H9 (cell line): ENCODE results near the gene SIPA1L2. TPM values are rescaled to one million over a fixed set of nuclear protein-coding genes. Genes with fewer than 3 reads are reported as not detected.

ENCODE experiments used
- DNase-seq: peaks from one replicate; pipeline ENCODE4 v3.0.0-alpha.2; 2017
- H2AFZ ChIP-seq: one replicate; pipeline ENCODE4 v1.6.1; 2013; ENCODE audit warnings: mild to moderate bottlenecking, low read length, control low read depth, moderate library complexity
- H2AK5ac ChIP-seq: 2 replicates; pipeline ENCODE4 v1.6.1; 2013; ENCODE audit warnings: low read length, control low read depth, mixed read lengths; ENCODE audit not compliant: insufficient read length
- H2BK120ac ChIP-seq: one replicate; pipeline ENCODE4 v1.6.1; 2013; ENCODE audit warnings: low read depth, mild to moderate bottlenecking, low read length, control low read depth, inconsistent platforms; ENCODE audit not compliant: poor library complexity, severe bottlenecking
- H2BK12ac ChIP-seq: 2 replicates; pipeline ENCODE4 v1.6.1; 2013; ENCODE audit warnings: low read length, control low read depth, mixed read lengths, low read depth; ENCODE audit not compliant: insufficient read length
- H2BK15ac ChIP-seq: 2 replicates; pipeline ENCODE4 v1.6.1; 2013; ENCODE audit warnings: low read depth, low read length, control low read depth
- H2BK20ac ChIP-seq: one replicate; pipeline ENCODE4 v1.6.1; 2013; ENCODE audit warnings: low read depth, mild to moderate bottlenecking, low read length, control low read depth, inconsistent platforms; ENCODE audit not compliant: poor library complexity, severe bottlenecking
- H2BK5ac ChIP-seq: 2 replicates; pipeline ENCODE4 v1.6.1; 2013; ENCODE audit warnings: low read length, control low read depth, mixed read lengths; ENCODE audit not compliant: insufficient read length
- H3K14ac ChIP-seq: 2 replicates; pipeline ENCODE4 v1.6.1; 2013; ENCODE audit warnings: low read length, control low read depth; ENCODE audit not compliant: insufficient read depth
- H3K18ac ChIP-seq: 2 replicates; pipeline ENCODE4 v1.6.1; 2013; ENCODE audit warnings: low read depth, mild to moderate bottlenecking, mixed read lengths, low read length, control low read depth; ENCODE audit not compliant: insufficient read length
- H3K23ac ChIP-seq: 2 replicates; pipeline ENCODE4 v1.6.1; 2013; ENCODE audit warnings: low read length, control low read depth, mixed read lengths, low read depth; ENCODE audit not compliant: insufficient read length
- H3K23me2 ChIP-seq: 2 replicates; pipeline ENCODE4 v1.6.1; 2013; ENCODE audit warnings: low read depth, mild to moderate bottlenecking, mixed read lengths, low read length, control low read depth; ENCODE audit not compliant: insufficient read length, poor library complexity, severe bottlenecking
- H3K27ac ChIP-seq: 2 replicates; pipeline ENCODE4 v1.5.1; 2013; ENCODE audit warnings: low read length, control low read depth, mixed read lengths, low read depth; ENCODE audit not compliant: insufficient read length
- H3K27me3 ChIP-seq: 2 replicates; pipeline ENCODE4 v1.6.1; 2013; ENCODE audit warnings: low read length, control low read depth, inconsistent platforms; ENCODE audit not compliant: insufficient read depth
- H3K4ac ChIP-seq: 2 replicates; pipeline ENCODE4 v1.6.1; 2013; ENCODE audit warnings: low read depth, mild to moderate bottlenecking, control low read depth, inconsistent platforms, low read length, moderate library complexity
- H3K4me1 ChIP-seq: 2 replicates; pipeline ENCODE4 v1.6.1; 2013; ENCODE audit warnings: low read length, control low read depth, inconsistent platforms; ENCODE audit not compliant: insufficient read depth
- H3K4me2 ChIP-seq: 2 replicates; pipeline ENCODE4 v1.6.1; 2013; ENCODE audit warnings: low read length, control low read depth, mixed read lengths; ENCODE audit not compliant: insufficient read length, insufficient read depth
- H3K56ac ChIP-seq: 2 replicates; pipeline ENCODE4 v1.6.1; 2013; ENCODE audit warnings: low read depth, mild to moderate bottlenecking, mixed read lengths, low read length, control low read depth; ENCODE audit not compliant: insufficient read length
- H3K79me1 ChIP-seq: 2 replicates; pipeline ENCODE4 v1.6.1; 2013; ENCODE audit warnings: low read depth, mild to moderate bottlenecking, moderate library complexity, low read length, control low read depth, inconsistent platforms; ENCODE audit not compliant: insufficient read depth, poor library complexity, severe bottlenecking
- H3K79me2 ChIP-seq: 2 replicates; pipeline ENCODE4 v1.6.1; 2013; ENCODE audit warnings: low read length, control low read depth, inconsistent platforms; ENCODE audit not compliant: insufficient read depth
- H3K9ac ChIP-seq: 2 replicates; pipeline ENCODE4 v1.6.1; 2013; ENCODE audit warnings: low read length, control low read depth, mixed read lengths; ENCODE audit not compliant: insufficient read length; ENCODE audit errors: extremely low read depth
- H3K9me3 ChIP-seq: one replicate; pipeline ENCODE4 v1.6.1; 2013; ENCODE audit warnings: low read depth, low read length, inconsistent platforms; ENCODE audit not compliant: control insufficient read depth
- H3T11ph ChIP-seq: one replicate; pipeline ENCODE4 v1.6.1; 2013; ENCODE audit warnings: mild to moderate bottlenecking, low read length, control low read depth, inconsistent platforms
- H4K20me1 ChIP-seq: one replicate; pipeline ENCODE4 v1.6.1; 2013; ENCODE audit not compliant: control insufficient read depth, insufficient read length, insufficient read depth
- H4K5ac ChIP-seq: 2 replicates; pipeline ENCODE4 v1.6.1; 2013; ENCODE audit warnings: low read depth, mild to moderate bottlenecking, mixed read lengths, low read length, control low read depth; ENCODE audit not compliant: insufficient read length
- H4K8ac ChIP-seq: replicated peaks from 2 replicates; pipeline ENCODE4 v1.6.1; 2013; ENCODE audit warnings: low read length, control low read depth, mixed read lengths, low read depth; ENCODE audit not compliant: insufficient read length
- H4K91ac ChIP-seq: 2 replicates; pipeline ENCODE4 v1.6.1; 2013; ENCODE audit warnings: low read depth, mild to moderate bottlenecking, moderate library complexity, mixed read lengths, low read length, control low read depth; ENCODE audit not compliant: insufficient read length
- H3K27ac Mint-ChIP-seq, 3 experiments: 2 replicates in 2 of 3; 3 replicates in 1 of 3; pipeline ENCODE4 v1.8.0; 2020 to 2021; ENCODE audit warnings: mixed read lengths in 3 of 3, mild to moderate bottlenecking in 1 of 3, moderate library complexity in 1 of 3
- H3K27me3 Mint-ChIP-seq: 2 replicates; pipeline ENCODE4 v1.8.0; 2021; ENCODE audit warnings: low read depth, mild to moderate bottlenecking, moderate library complexity, mixed read lengths
- H3K36me3 Mint-ChIP-seq, 3 experiments: 2 replicates in 2 of 3; 3 replicates in 1 of 3; pipeline ENCODE4 v1.8.0; 2020 to 2021; ENCODE audit warnings: low read depth in 3 of 3, mixed read lengths in 3 of 3; ENCODE audit not compliant: insufficient read depth in 1 of 3
- H3K4me1 Mint-ChIP-seq, 2 experiments: 2 replicates each; pipeline ENCODE4 v1.8.0; 2020; ENCODE audit warnings: mixed read lengths in 2 of 2
- H3K4me3 Mint-ChIP-seq, 2 experiments: 2 replicates in 1 of 2; 3 replicates in 1 of 2; pipeline ENCODE4 v1.8.0; 2020 to 2021; ENCODE audit warnings: mild to moderate bottlenecking in 2 of 2, mixed read lengths in 2 of 2, moderate library complexity in 1 of 2
- H3K9me3 Mint-ChIP-seq, 2 experiments: 2 replicates in 1 of 2; 3 replicates in 1 of 2; pipeline ENCODE4 v1.8.0; 2020; ENCODE audit warnings: mild to moderate bottlenecking in 2 of 2, mixed read lengths in 2 of 2, moderate library complexity in 1 of 2
- CTCF ChIP-seq: fragments of 200-600 bp; sonication (generic); conservative IDR thresholded peaks from 3 replicates; pipeline ENCODE4 v1.8.0; 2021; ENCODE audit warnings: antibody characterized with exemption, mild to moderate bottlenecking
- WGBS: extraction: QIAGEN DNeasy Blood & Tissue Kit; methylation state at CpG from one replicate; pipeline ENCODE4 v1.1.7; 2013; ENCODE audit warnings: missing lambda C conversion rate, low lambda C conversion rate, mixed read lengths; ENCODE audit not compliant: insufficient read length; ENCODE audit errors: extremely low coverage; 5-methylcytosine and 5-hydroxymethylcytosine counted together
- total RNA-seq: library from RNA; stranded (reverse); gene quantifications from 2 replicates; pipeline ENCODE4 v1.2.1, GENCODE V29; 2021

Gene SIPA1L2
- total RNA-seq, 1 experiment from 2014 or later: 5.2 TPM

GRCh38 chr1:232589812-232590743, 39.9 kb downstream of the SIPA1L2 start:
- Histone ChIP-seq H3K18ac (no peak overlapping the region), H3K9me3 (no peaks in the 10 kb centered on the region), H2BK15ac (no peak overlapping the region), H3K23ac (no peak overlapping the region), H2AFZ (no peak overlapping the region), H4K8ac (no peak overlapping the region), H3K4me1 (peaks cover 3% of the 10 kb centered on the region; the same call in 1 of the 2 replicates), H3K14ac (no peak overlapping the region), H4K20me1 (no peaks in the 10 kb centered on the region), H3K79me1 (no peaks in the 10 kb centered on the region), H4K5ac (no peak overlapping the region), H3K27ac (no peak overlapping the region), H3K56ac (no peak overlapping the region), H4K91ac (no peak overlapping the region), H2AK5ac (no peak overlapping the region), H2BK5ac (no peak overlapping the region), H3K9ac (no peak overlapping the region), H3K4ac (no peak overlapping the region), H3K23me2 (no peaks in the 10 kb centered on the region), H2BK20ac (no peak overlapping the region), H3K27me3 (no peaks in the 10 kb centered on the region), H3T11ph (no peak overlapping the region), H3K4me2 (no peak overlapping the region), H3K79me2 (no peaks in the 10 kb centered on the region), H2BK12ac (no peak overlapping the region), H2BK120ac (no peak overlapping the region)
- Mint-ChIP-seq H3K4me3 (no peak overlapping the region), H3K27ac (peak overlapping the region in 1 of 3 experiments; percentile 20; a peak in 1 of 7 replicates), H3K36me3 (peaks cover 0 to 1% (median 0%) of the 10 kb centered on the region in 3 experiments; a peak in 1 of 7 replicates), H3K27me3 (no peaks in the 10 kb centered on the region), H3K4me1 (peaks cover 16 to 28% of the 10 kb centered on the region in 2 experiments), H3K9me3 (no peaks in the 10 kb centered on the region)
- TF ChIP-seq CTCF: no peak
- WGBS: no CpG with 5 or more reads among the region's 10 CpGs
- DNase-seq: no peak
